HepG2 (cell line): ENCODE measurements around the gene SNX19. TPM values are rescaled to one million over a fixed set of nuclear protein-coding genes. Genes with fewer than 3 reads are reported as not detected.

Source experiments
- ATAC-seq: fragments of 200-7000 bp; cut with Tn5 transposase; 3 replicates; pipeline ENCODE4 v1.9.1; 2020; ENCODE audit warnings: mild to moderate bottlenecking, moderate library complexity
- BruUV-seq: library from RNA; stranded (reverse); fragments of 400-500 nt; replicated peaks from 2 replicates; lab custom pipeline; 2021; lab: Mats Ljungman, UMichigan
- CTCF ChIA-PET: fragments of 300-600 bp; formaldehyde crosslinking; extraction: SDS; loops from one replicate; lab custom pipeline; 2021; ENCODE audit warnings: low total read pairs, inconsistent platforms, low intra/inter-chr PET ratio; lab: Yijun Ruan, JAX
- POLR2A ChIA-PET: fragments of 350-600 bp; sonication (Branson Sonifier 250); formaldehyde crosslinking; loops from one replicate; lab custom pipeline; 2020; ENCODE audit warnings: antibody characterized with exemption, inconsistent platforms; lab: Yijun Ruan, JAX
- DNase-seq: peaks from one replicate; pipeline ENCODE4 v3.0.0-alpha.2; 2015; ENCODE audit warnings: low spot score
- FAIRE-seq: peaks from 3 replicates; lab custom pipeline; 2011; peaks lifted over from hg19 to GRCh38; lab: Jason Lieb, UNC
- H2AFZ ChIP-seq: one replicate; pipeline ENCODE4 v1.6.1; 2011; ENCODE audit warnings: low read length, inconsistent platforms
- H3K27ac ChIP-seq: fragments of 300-600 bp; 3 replicates; pipeline ENCODE4 v1.8.0; 2011; ENCODE audit warnings: mixed run types, mild to moderate bottlenecking, mixed read lengths, low read length, inconsistent platforms; ENCODE audit not compliant: insufficient read depth; ENCODE audit errors: extremely low read length
- H3K27me3 ChIP-seq, 2 experiments: fragments of 200-600 bp in 1 of 2; 2 replicates in 1 of 2; 3 replicates in 1 of 2; pipeline versions ENCODE4 v1.6.0 to v1.8.0; 2011; ENCODE audit warnings: low read length in 2 of 2, mild to moderate bottlenecking in 2 of 2, moderate library complexity in 2 of 2, inconsistent platforms in 1 of 2; ENCODE audit not compliant: insufficient read depth in 2 of 2, control insufficient read depth in 1 of 2
- H3K36me3 ChIP-seq, 2 experiments: fragments of 200-600 bp in 1 of 2; replicated peaks in 1 of 2; 2 replicates in 1 of 2; 3 replicates in 1 of 2; pipeline versions ENCODE4 v1.5.1 to v1.8.0; 2011; ENCODE audit warnings: low read length in 2 of 2, inconsistent platforms in 1 of 2; ENCODE audit not compliant: insufficient read depth in 2 of 2, control insufficient read depth in 1 of 2
- H3K4me1 ChIP-seq: 2 replicates; pipeline ENCODE4 v1.5.1; 2012; ENCODE audit warnings: low read length, inconsistent platforms; ENCODE audit not compliant: insufficient read depth
- H3K4me2 ChIP-seq: 2 replicates; pipeline ENCODE4 v1.6.0; 2011; ENCODE audit warnings: low read depth, low read length, inconsistent platforms
- H3K4me3 ChIP-seq, 3 experiments: fragments of 200-600 bp in 1 of 3; sonication (generic), shearing (Covaris generic) in 1 of 3; replicated peaks in 1 of 3; 2 replicates each; pipeline ENCODE4 v1.5.1; 2011 to 2016; ENCODE audit warnings: low read length in 3 of 3, inconsistent platforms in 2 of 3, low read depth in 2 of 3, mild to moderate bottlenecking in 2 of 3, control low read depth in 1 of 3, mixed read lengths in 1 of 3; ENCODE audit not compliant: insufficient read depth in 1 of 3
- H3K79me2 ChIP-seq: one replicate; pipeline ENCODE4 v1.6.1; 2011; ENCODE audit warnings: low read length, inconsistent platforms; ENCODE audit not compliant: insufficient read depth
- H3K9ac ChIP-seq: 2 replicates; pipeline ENCODE4 v1.6.0; 2011; ENCODE audit warnings: mild to moderate bottlenecking, low read depth, low read length, inconsistent platforms; ENCODE audit not compliant: insufficient read depth
- H3K9me3 ChIP-seq: 2 replicates; pipeline ENCODE4 v1.5.1; 2012; ENCODE audit warnings: mild to moderate bottlenecking, low read length
- H4K20me1 ChIP-seq: 2 replicates; pipeline ENCODE4 v1.6.0; 2011; ENCODE audit warnings: inconsistent platforms, mild to moderate bottlenecking, low read length, moderate library complexity; ENCODE audit not compliant: insufficient read depth
- CC2D1A ChIP-seq: sonication (generic); formaldehyde crosslinking; IDR thresholded peaks from 2 replicates; pipeline ENCODE4 v1.8.1; 2023; ENCODE audit warnings: mild to moderate bottlenecking, missing genetic modification reagents
- GMEB2 ChIP-seq: IDR thresholded peaks from 2 replicates; pipeline ENCODE4 v1.6.1; 2016; ENCODE audit warnings: missing biosample characterization, missing genetic modification reagents, low read depth
- HOXA5 ChIP-seq: sonication (generic); formaldehyde crosslinking; IDR thresholded peaks from 2 replicates; pipeline ENCODE4 v1.4.0; 2020; ENCODE audit warnings: missing genetic modification reagents
- MIER3 ChIP-seq: IDR thresholded peaks from 2 replicates; pipeline ENCODE4 v1.6.1; 2016; ENCODE audit warnings: missing compliant biosample characterization, borderline replicate concordance
- NCOA5 ChIP-seq: sonication (generic); formaldehyde crosslinking; IDR thresholded peaks from 2 replicates; pipeline ENCODE4 v1.4.0; 2020; ENCODE audit warnings: missing genetic modification reagents
- PAXIP1 ChIP-seq: sonication (generic); formaldehyde crosslinking; conservative IDR thresholded peaks from 2 replicates; pipeline ENCODE4 v1.4.0; 2020; ENCODE audit warnings: mild to moderate bottlenecking, missing genetic modification reagents, moderate library complexity
- SALL2 ChIP-seq: sonication (generic); formaldehyde crosslinking; IDR thresholded peaks from 2 replicates; pipeline ENCODE4 v1.8.1; 2023; ENCODE audit warnings: mild to moderate bottlenecking, missing genetic modification reagents, inconsistent platforms
- SSRP1 ChIP-seq: IDR thresholded peaks from 2 replicates; pipeline ENCODE4 v1.6.1; 2016; ENCODE audit warnings: control low read depth
- TBX3 ChIP-seq: fragments of 450-650 bp; IDR thresholded peaks from 2 replicates; pipeline ENCODE4 v1.6.1; 2017; ENCODE audit warnings: antibody characterized with exemption, mild to moderate bottlenecking, inconsistent platforms, borderline replicate concordance
- TCF7L2 ChIP-seq: IDR thresholded peaks from 2 replicates; pipeline ENCODE4 v1.6.1; 2011; ENCODE audit warnings: mild to moderate bottlenecking, low read depth, low read length, moderate library complexity
- ZBTB8A ChIP-seq: sonication (generic); formaldehyde crosslinking; IDR thresholded peaks from 2 replicates; pipeline ENCODE4 v1.4.0; 2020; ENCODE audit warnings: mild to moderate bottlenecking, low read depth, missing genetic modification reagents, borderline replicate concordance
- ZMYM2 ChIP-seq: sonication (generic); formaldehyde crosslinking; IDR thresholded peaks from 2 replicates; pipeline ENCODE4 v1.8.0; 2022; ENCODE audit warnings: mild to moderate bottlenecking, missing genetic modification reagents
- ZNF205 ChIP-seq: IDR thresholded peaks from 2 replicates; pipeline ENCODE4 v1.6.1; 2018; ENCODE audit warnings: missing biosample characterization, missing genetic modification reagents
- ZNF33A ChIP-seq: sonication (generic); formaldehyde crosslinking; IDR thresholded peaks from 2 replicates; pipeline ENCODE4 v1.5.1; 2020; ENCODE audit warnings: missing genetic modification reagents, mild to moderate bottlenecking, moderate library complexity, borderline replicate concordance
- ZSCAN25 ChIP-seq: sonication (generic); formaldehyde crosslinking; IDR thresholded peaks from 2 replicates; pipeline ENCODE4 v1.8.0; 2022; ENCODE audit warnings: mild to moderate bottlenecking, missing genetic modification reagents
- ZSCAN29 ChIP-seq: sonication (generic); formaldehyde crosslinking; conservative IDR thresholded peaks from 2 replicates; pipeline ENCODE4 v1.4.0; 2020; ENCODE audit warnings: mild to moderate bottlenecking, missing genetic modification reagents
- WGBS: methylation state at CpG from one replicate; pipeline ENCODE4 v1.1.6; 2017; ENCODE audit warnings: low lambda C conversion rate; 5-methylcytosine and 5-hydroxymethylcytosine counted together
- in situ Hi-C: cut with HindIII; loops from 2 replicates; pipeline ENCODE4 v1.10.0; 2017; ENCODE audit warnings: low pct_unique_long_range_greater_than_20kb; ENCODE audit not compliant: extremely low pct_ligation_motif_present
- intact Hi-C: fragments of 100-400 bp; cut with micrococcal nuclease; formaldehyde crosslinking; loops from one replicate; pipeline ENCODE4 v1.10.0; 2022; ENCODE audit not compliant: unreplicated experiment
- polyA plus RNA-seq, 8 experiments: library from polyadenylated mRNA; depleted of rRNA in 3 of 8; stranded (reverse) in 7 of 8; unstranded in 1 of 8; fragments of >200 nt; fragmentation: Illumina TruSeq in 4 of 8; extraction: Trizol in 4 of 8; gene quantifications; 2 replicates each; pipeline versions ENCODE4 v1.2.1 to v1.2.3, GENCODE V29; 2011 to 2016; ENCODE audit warnings: low read depth in 4 of 8, missing spikeins in 1 of 8, mixed read lengths in 1 of 8; ENCODE audit not compliant: insufficient read depth in 1 of 8
- total RNA-seq, 5 experiments: library from RNA; depleted of rRNA; stranded (reverse); fragments of >200 nt; fragmentation: Illumina TruSeq; extraction: Trizol; gene quantifications; 2 replicates each; pipeline ENCODE4 v1.2.3, GENCODE V29; 2016; ENCODE audit warnings: low read depth in 1 of 5

SNX19 gene
- total and polyA plus RNA-seq, 2 of the 13 experiments (the other 11 are each of a cell fraction or from before 2014, with no cell fraction given) = 0.13 to 0.27 TPM

- no peak overlapping the region for H3K27ac ChIP-seq
- H3K9me3 ChIP-seq = no peaks in the 10 kb centered on the region
- ChIA-PET CTCF (interaction anchor here (1.2 kb wide), 1 partner anchor 11 kb away, joined by 3 read pairs; no protein-coding TSS in a partner anchor), POLR2A (no interaction called here)
- WGBS = 31% methylated on average over 6 of the region's 6 CpGs
- TF ChIP-seq CC2D1A (CRISPR knock-in tag) (no peak), TBX3 (no peak), HOXA5 (CRISPR knock-in tag) (no peak), ZSCAN29 (CRISPR knock-in tag) (no peak), ZSCAN25 (CRISPR knock-in tag) (no peak), SALL2 (CRISPR knock-in tag) (no peak), SSRP1 (CRISPR knock-in tag) (no peak), ZNF205 (CRISPR knock-in tag) (no peak), NCOA5 (CRISPR knock-in tag) (no peak), MIER3 (CRISPR knock-in tag) (no peak), ZNF33A (CRISPR knock-in tag) (no peak)
- H3K4me3 ChIP-seq = no peak overlapping the region
- no TSS peak for BruUV-seq
- no peak overlapping the region for H3K9ac ChIP-seq
- no peaks in the 10 kb centered on the region; a peak in 2 of 5 replicates for H3K27me3 ChIP-seq
- no peaks in the 10 kb centered on the region for H3K36me3 ChIP-seq
- no peaks in the 10 kb centered on the region for H4K20me1 ChIP-seq
- ATAC-seq = no peak
- H3K4me1 ChIP-seq = no peaks in the 10 kb centered on the region
- in situ Hi-C loops (no loop called here), intact Hi-C loops (no loop called here)
- FAIRE-seq = no peak
- no peak overlapping the region for H2AFZ ChIP-seq
- no peak for DNase-seq
- H3K4me2 ChIP-seq = no peak overlapping the region
- no peaks in the 10 kb centered on the region for H3K79me2 ChIP-seq
Observed at GRCh38 chr11:130872513-130872912, 43.8 kb downstream of the SNX19 start.

GRCh38 chr11:130872102-130872501, 44.2 kb downstream of the SNX19 start:
- no peak overlapping the region for H3K4me3 ChIP-seq
- no peak overlapping the region for H2AFZ ChIP-seq
- ChIA-PET POLR2A (no interaction called here), CTCF (interaction anchor here (1.2 kb wide), 1 partner anchor 10 kb away, joined by 3 read pairs; no protein-coding TSS in a partner anchor)
- 65% methylated on average over 5 of the region's 5 CpGs for WGBS
- no peak for ATAC-seq
- no peaks in the 10 kb centered on the region for H4K20me1 ChIP-seq
- in situ Hi-C loops = no loop called here
- no peak for FAIRE-seq
- intact Hi-C loops = no loop called here
- H3K4me1 ChIP-seq = no peaks in the 10 kb centered on the region
- DNase-seq = no peak
- H3K27ac ChIP-seq = no peak overlapping the region
- H3K4me2 ChIP-seq = no peak overlapping the region
- no peaks in the 10 kb centered on the region for H3K79me2 ChIP-seq
- H3K36me3 ChIP-seq = no peaks in the 10 kb centered on the region
- no peak overlapping the region for H3K9ac ChIP-seq
- no peaks in the 10 kb centered on the region; a peak in 2 of 5 replicates for H3K27me3 ChIP-seq
- H3K9me3 ChIP-seq = no peaks in the 10 kb centered on the region
- BruUV-seq = no TSS peak
- no peak for TF ChIP-seq ZBTB8A (CRISPR knock-in tag)
- TF ChIP-seq GMEB2 = no peak
- no peak for TF ChIP-seq PAXIP1
- no peak for TF ChIP-seq TCF7L2
- TF ChIP-seq ZMYM2 (CRISPR knock-in tag) = no peak
